Hair follicle dermal papilla cell (primary cell): ENCODE results near the gene TBPL1. TPM values are rescaled to one million over a fixed set of nuclear protein-coding genes. Genes with fewer than 3 reads are reported as not detected.

ENCODE experiments used
- small RNA-seq: library from RNA; depleted of rRNA; stranded (forward); fragments of <200 nt; gene quantifications from one replicate; pipeline ENCODE3, GENCODE V24; 2012
- total RNA-seq: library from RNA; depleted of rRNA; stranded (reverse); fragments of >200 nt; gene quantifications from 2 replicates; pipeline ENCODE4 v1.2.3, GENCODE V29; 2012

The TBPL1 gene
- 11.8 and 16.5 TPM in 2 replicates for total RNA-seq

GRCh38 chr6:133952815-133953633, at the start of gene TBPL1:
TSS of gene TBPL1 (plus strand) at chr6:133953224. CDS start at chr6:133980126, 26,902 bp downstream.

Small RNAs within 50 kb of the gene (small RNA-seq; reads per million reads assigned to genes)
- not detected for gene AL449363.1

Other genes starting within 250 kb of the TBPL1 start
- not detected in 2 replicates for gene TCF21, start 64.1 kb upstream of the TBPL1 start, total RNA-seq
- 1.8 and 3.6 TPM in 2 replicates for gene SLC2A12, start 99.4 kb downstream of the TBPL1 start, total RNA-seq